GM23338 (cell line): Measurements from ENCODE around the gene GBP2.

ENCODE experiments used
- CREB1 ChIP-seq: fragments of 250-450 bp; sonication (Bioruptor Pico); IDR thresholded peaks from 2 replicates; pipeline ENCODE4 v1.5.0; 2020; ENCODE audit warnings: low read depth, mild to moderate bottlenecking, moderate library complexity
- EZH2 ChIP-seq: fragments of 200-600 bp; sonication (generic); IDR thresholded peaks from one replicate; pipeline ENCODE4 v1.8.0; 2017; ENCODE audit warnings: antibody characterized with exemption, mild to moderate bottlenecking, low read depth; ENCODE audit not compliant: unreplicated experiment
- EZH2phosphoT487 ChIP-seq: fragments of 200-600 bp; sonication (generic); IDR thresholded peaks from one replicate; pipeline ENCODE4 v1.8.1; 2018; ENCODE audit warnings: antibody characterized with exemption; ENCODE audit not compliant: unreplicated experiment
- JUNB ChIP-seq: IDR thresholded peaks from one replicate; pipeline ENCODE4 v1.6.1; 2016; ENCODE audit warnings: antibody characterized with exemption; ENCODE audit not compliant: unreplicated experiment
- NANOG ChIP-seq: IDR thresholded peaks from 2 replicates; pipeline ENCODE4 v1.6.1; 2016; ENCODE audit warnings: antibody characterized with exemption, borderline replicate concordance
- POLR2AphosphoS5 ChIP-seq: IDR thresholded peaks from 2 replicates; pipeline ENCODE4 v1.6.1; 2016; ENCODE audit warnings: antibody characterized with exemption, low read depth
- REST ChIP-seq: IDR thresholded peaks from one replicate; pipeline ENCODE4 v1.6.1; 2018; ENCODE audit warnings: antibody characterized with exemption; ENCODE audit not compliant: unreplicated experiment
- STAT1 ChIP-seq: IDR thresholded peaks from one replicate; pipeline ENCODE4 v1.6.1; 2016; ENCODE audit warnings: antibody characterized with exemption; ENCODE audit not compliant: unreplicated experiment
- ZNF114 ChIP-seq: fragments of 250-450 bp; sonication (Bioruptor Pico); IDR thresholded peaks from 2 replicates; pipeline ENCODE4 v1.5.0; 2020; ENCODE audit warnings: mild to moderate bottlenecking, moderate library complexity
- ZNF331 ChIP-seq: fragments of 250-450 bp; sonication (Bioruptor Pico); IDR thresholded peaks from 2 replicates; pipeline ENCODE4 v1.5.0; 2020; ENCODE audit warnings: low read depth, mild to moderate bottlenecking, moderate library complexity
- ZNF462 ChIP-seq: fragments of 250-450 bp; sonication (Bioruptor Pico); IDR thresholded peaks from 2 replicates; pipeline ENCODE4 v1.5.0; 2020; ENCODE audit warnings: mild to moderate bottlenecking, moderate library complexity
- TF ChIP-seq, protein P1 (sequence below): IDR thresholded peaks from 2 replicates; pipeline ENCODE4 v1.6.1; 2016; ENCODE audit warnings: antibody characterized with exemption
- TF ChIP-seq, protein P2 (sequence below), 2 experiments: fragments of 200-600 bp in 1 of 2; sonication (generic) in 1 of 2; conservative IDR thresholded peaks; 2 replicates each; pipeline versions ENCODE4 v1.5.1 to v1.6.1; 2016 to 2017; ENCODE audit warnings: antibody characterized with exemption in 2 of 2, low read depth in 2 of 2, mild to moderate bottlenecking in 2 of 2, moderate library complexity in 1 of 2

DNA sequence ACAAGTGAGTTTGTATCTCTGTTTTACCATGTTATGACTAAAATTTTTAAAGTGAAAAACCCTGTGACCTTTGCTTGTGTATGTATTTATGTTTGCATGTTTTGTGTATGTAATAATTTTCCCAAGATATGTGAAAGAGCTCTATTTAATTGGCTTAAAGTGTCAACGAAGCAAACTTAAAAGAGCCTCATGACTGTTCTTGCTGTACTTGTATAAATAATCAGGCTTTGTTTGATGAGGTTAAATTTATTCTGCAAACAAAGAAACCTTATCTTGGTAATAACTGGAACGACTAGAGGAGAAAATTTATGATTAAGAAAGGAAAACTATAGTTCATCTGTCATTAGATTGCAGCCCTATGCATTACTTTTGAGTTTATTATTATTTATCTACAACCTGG is 43.3 kb upstream of the GBP2 start:
- TF ChIP-seq, protein P1, sequence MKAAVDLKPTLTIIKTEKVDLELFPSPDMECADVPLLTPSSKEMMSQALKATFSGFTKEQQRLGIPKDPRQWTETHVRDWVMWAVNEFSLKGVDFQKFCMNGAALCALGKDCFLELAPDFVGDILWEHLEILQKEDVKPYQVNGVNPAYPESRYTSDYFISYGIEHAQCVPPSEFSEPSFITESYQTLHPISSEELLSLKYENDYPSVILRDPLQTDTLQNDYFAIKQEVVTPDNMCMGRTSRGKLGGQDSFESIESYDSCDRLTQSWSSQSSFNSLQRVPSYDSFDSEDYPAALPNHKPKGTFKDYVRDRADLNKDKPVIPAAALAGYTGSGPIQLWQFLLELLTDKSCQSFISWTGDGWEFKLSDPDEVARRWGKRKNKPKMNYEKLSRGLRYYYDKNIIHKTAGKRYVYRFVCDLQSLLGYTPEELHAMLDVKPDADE, result no peak
- TF ChIP-seq, protein P2, sequence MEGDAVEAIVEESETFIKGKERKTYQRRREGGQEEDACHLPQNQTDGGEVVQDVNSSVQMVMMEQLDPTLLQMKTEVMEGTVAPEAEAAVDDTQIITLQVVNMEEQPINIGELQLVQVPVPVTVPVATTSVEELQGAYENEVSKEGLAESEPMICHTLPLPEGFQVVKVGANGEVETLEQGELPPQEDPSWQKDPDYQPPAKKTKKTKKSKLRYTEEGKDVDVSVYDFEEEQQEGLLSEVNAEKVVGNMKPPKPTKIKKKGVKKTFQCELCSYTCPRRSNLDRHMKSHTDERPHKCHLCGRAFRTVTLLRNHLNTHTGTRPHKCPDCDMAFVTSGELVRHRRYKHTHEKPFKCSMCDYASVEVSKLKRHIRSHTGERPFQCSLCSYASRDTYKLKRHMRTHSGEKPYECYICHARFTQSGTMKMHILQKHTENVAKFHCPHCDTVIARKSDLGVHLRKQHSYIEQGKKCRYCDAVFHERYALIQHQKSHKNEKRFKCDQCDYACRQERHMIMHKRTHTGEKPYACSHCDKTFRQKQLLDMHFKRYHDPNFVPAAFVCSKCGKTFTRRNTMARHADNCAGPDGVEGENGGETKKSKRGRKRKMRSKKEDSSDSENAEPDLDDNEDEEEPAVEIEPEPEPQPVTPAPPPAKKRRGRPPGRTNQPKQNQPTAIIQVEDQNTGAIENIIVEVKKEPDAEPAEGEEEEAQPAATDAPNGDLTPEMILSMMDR (conservative IDR thresholded peaks at IDR 0.05; ENCODE audit: low read depth in 2 of 2), result no peak
- no peak for TF ChIP-seq EZH2
- TF ChIP-seq EZH2phosphoT487, result no peak
- no peak for TF ChIP-seq REST
- no peak for TF ChIP-seq POLR2AphosphoS5
- no peak for TF ChIP-seq ZNF331
- TF ChIP-seq STAT1, result no peak
- TF ChIP-seq CREB1 (CRISPR knock-in tag), result no peak
- TF ChIP-seq JUNB, result no peak
- no peak for TF ChIP-seq ZNF462 (CRISPR knock-in tag)
- TF ChIP-seq NANOG, result no peak
- TF ChIP-seq ZNF114 (CRISPR knock-in tag), result no peak
